ENCODE results near the gene CCDC178. TPM values are rescaled to one million over a fixed set of nuclear protein-coding genes. Genes with fewer than 3 reads are reported as not detected.

The CCDC178 gene
- total and polyA plus RNA-seq, 2 experiments from 2014 or later, result not detected

GRCh38 chr18:33469699-33470098 is 29.2 kb upstream of the CCDC178 start:
- H3K36me3 ChIP-seq (ENCODE audit: low read depth), result no peaks in the 10 kb centered on the region
- no peak overlapping the region for H3K4me2 ChIP-seq (ENCODE audit: unreplicated experiment)
- no peaks in the 10 kb centered on the region for H3K9me2 ChIP-seq (ENCODE audit: insufficient read depth)
- no peaks in the 10 kb centered on the region for H3K27me3 ChIP-seq (replicated peaks; ENCODE audit: insufficient read depth)
- H3K9me3 ChIP-seq (ENCODE audit: low read depth), result no peaks in the 10 kb centered on the region
- H3K27ac ChIP-seq, result no peak overlapping the region
- H3K79me2 ChIP-seq (ENCODE audit: insufficient read depth), result no peaks in the 10 kb centered on the region
- in situ Hi-C loops (cut with MboI), result no loop called here
- H3K4me3 ChIP-seq, result no peak overlapping the region
- H3K9ac ChIP-seq, result no peak overlapping the region
- H3K4me1 ChIP-seq (ENCODE audit: insufficient read depth), result no peaks in the 10 kb centered on the region
- H2AFZ ChIP-seq, result no peak overlapping the region
- H4K20me1 ChIP-seq (ENCODE audit: insufficient read depth), result no peaks in the 10 kb centered on the region
- H3F3A ChIP-seq (ENCODE audit: insufficient read depth), result no peaks in the 10 kb centered on the region
- TF ChIP-seq EZH2 (IDR thresholded peaks at IDR 0.05; ENCODE audit: insufficient read depth, poor library complexity, severe bottlenecking), result no peak
- no peak for TF ChIP-seq EZH2phosphoT487 (IDR thresholded peaks at IDR 0.05; ENCODE audit: insufficient read depth, low read depth)
- no peak for DNase-seq
- 37% methylated on average over 3 of the region's 3 CpGs for WGBS, 2 experiments (ENCODE audit: low coverage in 1 of 2, low lambda C conversion rate in 2 of 2, missing lambda C conversion rate in 2 of 2)

- Histone ChIP-seq H3K9me2 (ENCODE audit: insufficient read depth) (no peaks in the 10 kb centered on the region), H3K36me3 (ENCODE audit: low read depth) (no peaks in the 10 kb centered on the region), H3K27ac (no peak overlapping the region), H2AFZ (no peak overlapping the region), H3K27me3 (replicated peaks; ENCODE audit: insufficient read depth) (no peaks in the 10 kb centered on the region), H3K4me1 (ENCODE audit: insufficient read depth) (no peaks in the 10 kb centered on the region), H3K9ac (no peak overlapping the region), H3K4me2 (ENCODE audit: unreplicated experiment) (no peak overlapping the region), H3K79me2 (ENCODE audit: insufficient read depth) (no peaks in the 10 kb centered on the region), H3K4me3 (no peak overlapping the region), H3F3A (ENCODE audit: insufficient read depth) (no peaks in the 10 kb centered on the region), H4K20me1 (ENCODE audit: insufficient read depth) (no peaks in the 10 kb centered on the region), H3K9me3 (ENCODE audit: low read depth) (no peaks in the 10 kb centered on the region)
- DNase-seq, result no peak
- WGBS, 2 experiments (ENCODE audit: low coverage in 1 of 2, low lambda C conversion rate in 2 of 2, missing lambda C conversion rate in 2 of 2), result 0 to 5% methylated on average over 1 of the region's 1 CpG
- in situ Hi-C loops (cut with MboI), result no loop called here
- no peak for TF ChIP-seq EZH2phosphoT487 (IDR thresholded peaks at IDR 0.05; ENCODE audit: insufficient read depth, low read depth)
- TF ChIP-seq EZH2 (IDR thresholded peaks at IDR 0.05; ENCODE audit: insufficient read depth, poor library complexity, severe bottlenecking), result no peak
These were observed 27.0 kb upstream of the CCDC178 start for GRCh38 chr18:33467531-33467930.

GRCh38 chr18:33466822-33467221 is 26.3 kb upstream of the CCDC178 start:
- Histone ChIP-seq H3K9me2 (ENCODE audit: insufficient read depth) (no peaks in the 10 kb centered on the region), H3K4me2 (ENCODE audit: unreplicated experiment) (no peak overlapping the region), H3K4me1 (ENCODE audit: insufficient read depth) (no peaks in the 10 kb centered on the region), H3K79me2 (ENCODE audit: insufficient read depth) (no peaks in the 10 kb centered on the region), H3K27me3 (replicated peaks; ENCODE audit: insufficient read depth) (no peaks in the 10 kb centered on the region), H3K27ac (no peak overlapping the region), H3K4me3 (no peak overlapping the region), H4K20me1 (ENCODE audit: insufficient read depth) (no peaks in the 10 kb centered on the region), H3K36me3 (ENCODE audit: low read depth) (no peaks in the 10 kb centered on the region), H3K9me3 (ENCODE audit: low read depth) (no peaks in the 10 kb centered on the region), H3F3A (ENCODE audit: insufficient read depth) (no peaks in the 10 kb centered on the region), H2AFZ (no peak overlapping the region), H3K9ac (no peak overlapping the region)
- TF ChIP-seq EZH2 (IDR thresholded peaks at IDR 0.05; ENCODE audit: insufficient read depth, poor library complexity, severe bottlenecking), result no peak
- no peak for TF ChIP-seq EZH2phosphoT487 (IDR thresholded peaks at IDR 0.05; ENCODE audit: insufficient read depth, low read depth)
- in situ Hi-C loops (cut with MboI), result no loop called here
- WGBS, 2 experiments (ENCODE audit: low coverage in 1 of 2, low lambda C conversion rate in 2 of 2, missing lambda C conversion rate in 2 of 2), result 7 to 11% methylated on average over 1 of the region's 1 CpG
- no peak for DNase-seq

- Histone ChIP-seq H3K36me3 (ENCODE audit: low read depth) (no peaks in the 10 kb centered on the region), H4K20me1 (ENCODE audit: insufficient read depth) (no peaks in the 10 kb centered on the region), H3K9ac (no peak overlapping the region), H3K4me1 (ENCODE audit: insufficient read depth) (no peaks in the 10 kb centered on the region), H3F3A (ENCODE audit: insufficient read depth) (no peaks in the 10 kb centered on the region), H3K79me2 (ENCODE audit: insufficient read depth) (no peaks in the 10 kb centered on the region), H3K27me3 (replicated peaks; ENCODE audit: insufficient read depth) (no peaks in the 10 kb centered on the region), H3K27ac (no peak overlapping the region), H3K4me3 (no peak overlapping the region), H3K9me3 (ENCODE audit: low read depth) (no peaks in the 10 kb centered on the region), H2AFZ (no peak overlapping the region), H3K9me2 (ENCODE audit: insufficient read depth) (no peaks in the 10 kb centered on the region), H3K4me2 (ENCODE audit: unreplicated experiment) (no peak overlapping the region)
- whole genome bisulfite sequencing, 2 experiments (ENCODE audit: low coverage in 1 of 2, low lambda C conversion rate in 2 of 2, missing lambda C conversion rate in 2 of 2), result 0 to 4% methylated on average over 1 of the region's 1 CpG
- no peak for DNase-seq
- TF ChIP-seq EZH2 (IDR thresholded peaks at IDR 0.05; ENCODE audit: insufficient read depth, poor library complexity, severe bottlenecking), result no peak
- TF ChIP-seq EZH2phosphoT487 (IDR thresholded peaks at IDR 0.05; ENCODE audit: insufficient read depth, low read depth), result no peak
- in situ Hi-C loops (cut with MboI), result no loop called here
These were observed 20.2 kb upstream of the CCDC178 start for GRCh38 chr18:33460681-33461080.

- in situ Hi-C loops (cut with MboI), result no loop called here
- no peaks in the 10 kb centered on the region for H3F3A ChIP-seq (ENCODE audit: insufficient read depth)
- no peak overlapping the region for H3K4me2 ChIP-seq (ENCODE audit: unreplicated experiment)
- H3K9me2 ChIP-seq (ENCODE audit: insufficient read depth), result no peaks in the 10 kb centered on the region
- TF ChIP-seq EZH2 (IDR thresholded peaks at IDR 0.05; ENCODE audit: insufficient read depth, poor library complexity, severe bottlenecking) (no peak), EZH2phosphoT487 (IDR thresholded peaks at IDR 0.05; ENCODE audit: insufficient read depth, low read depth) (no peak)
- no peak overlapping the region for H2AFZ ChIP-seq
- no peaks in the 10 kb centered on the region for H3K9me3 ChIP-seq (ENCODE audit: low read depth)
- no peak overlapping the region for H3K27ac ChIP-seq
- H3K9ac ChIP-seq, result no peak overlapping the region
- H4K20me1 ChIP-seq (ENCODE audit: insufficient read depth), result no peaks in the 10 kb centered on the region
- no peak overlapping the region for H3K4me3 ChIP-seq
- DNase-seq, result no peak
- H3K36me3 ChIP-seq (ENCODE audit: low read depth), result no peaks in the 10 kb centered on the region
- no peaks in the 10 kb centered on the region for H3K79me2 ChIP-seq (ENCODE audit: insufficient read depth)
- no peaks in the 10 kb centered on the region for H3K27me3 ChIP-seq (replicated peaks; ENCODE audit: insufficient read depth)
- H3K4me1 ChIP-seq (ENCODE audit: insufficient read depth), result no peaks in the 10 kb centered on the region
These were observed 19.1 kb upstream of the CCDC178 start for GRCh38 chr18:33459612-33460011.
